EL (cell line): ENCODE measurements around the gene RNF213.

Experiments
- DNase-seq: peaks from one replicate; pipeline ENCODE4 v3.0.0-alpha.2; 2016

The RNF213 gene

DNA sequence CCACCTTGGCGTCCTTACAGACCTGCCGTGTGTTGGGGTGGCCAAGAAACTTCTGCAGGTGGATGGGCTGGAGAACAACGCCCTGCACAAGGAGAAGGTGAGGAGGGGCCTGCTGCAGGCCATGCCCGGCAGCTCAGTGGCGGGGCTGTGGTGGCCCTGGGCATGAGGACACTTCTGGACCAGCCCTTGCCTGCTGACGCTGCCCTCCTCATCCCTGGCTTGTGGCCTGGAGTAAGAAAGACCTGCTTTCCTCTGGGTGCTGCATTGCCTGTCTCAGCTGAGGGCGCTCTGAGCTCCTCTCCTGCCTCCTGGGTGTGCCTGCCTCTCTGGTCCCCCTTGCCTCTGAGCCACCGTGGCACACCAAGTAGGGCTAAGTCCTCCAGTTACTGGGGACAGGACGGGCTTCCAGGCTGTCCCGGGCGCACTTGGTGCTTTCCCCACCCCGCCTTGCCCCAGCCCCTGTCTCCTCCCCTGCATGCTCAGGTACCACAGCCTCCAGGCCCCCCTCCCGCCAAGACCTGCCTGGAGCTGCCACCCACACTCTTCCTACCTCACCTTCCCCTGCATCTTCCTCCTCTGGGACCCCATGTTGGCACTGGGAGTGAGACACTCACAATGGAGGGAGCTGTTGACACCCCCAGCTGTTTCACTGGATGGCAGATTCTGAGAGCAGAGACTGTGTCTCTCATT, 163.0 kb downstream of the RNF213 start:
- DNase-seq = no peak

DNA sequence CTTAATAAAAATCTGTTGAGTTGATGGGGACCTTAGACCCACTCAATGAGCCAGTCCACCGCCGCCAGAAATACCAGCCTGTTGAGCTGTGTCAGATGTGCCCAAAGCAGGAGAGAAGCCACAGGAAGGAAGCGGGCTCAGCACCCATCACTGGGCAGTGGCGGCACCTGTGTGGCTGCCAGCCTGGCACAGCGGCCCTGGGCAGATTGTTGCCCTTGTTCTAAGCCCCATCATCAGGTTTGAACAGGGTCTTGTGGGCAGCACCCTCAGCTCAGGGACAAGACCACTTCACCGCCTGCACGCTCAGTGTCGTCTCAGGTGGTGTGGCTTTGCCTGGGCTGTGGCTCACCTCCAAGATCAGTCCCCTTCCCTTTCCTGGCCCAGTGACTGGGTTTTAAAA, 163.6 kb downstream of the RNF213 start:
- DNase-seq = no peak

DNA sequence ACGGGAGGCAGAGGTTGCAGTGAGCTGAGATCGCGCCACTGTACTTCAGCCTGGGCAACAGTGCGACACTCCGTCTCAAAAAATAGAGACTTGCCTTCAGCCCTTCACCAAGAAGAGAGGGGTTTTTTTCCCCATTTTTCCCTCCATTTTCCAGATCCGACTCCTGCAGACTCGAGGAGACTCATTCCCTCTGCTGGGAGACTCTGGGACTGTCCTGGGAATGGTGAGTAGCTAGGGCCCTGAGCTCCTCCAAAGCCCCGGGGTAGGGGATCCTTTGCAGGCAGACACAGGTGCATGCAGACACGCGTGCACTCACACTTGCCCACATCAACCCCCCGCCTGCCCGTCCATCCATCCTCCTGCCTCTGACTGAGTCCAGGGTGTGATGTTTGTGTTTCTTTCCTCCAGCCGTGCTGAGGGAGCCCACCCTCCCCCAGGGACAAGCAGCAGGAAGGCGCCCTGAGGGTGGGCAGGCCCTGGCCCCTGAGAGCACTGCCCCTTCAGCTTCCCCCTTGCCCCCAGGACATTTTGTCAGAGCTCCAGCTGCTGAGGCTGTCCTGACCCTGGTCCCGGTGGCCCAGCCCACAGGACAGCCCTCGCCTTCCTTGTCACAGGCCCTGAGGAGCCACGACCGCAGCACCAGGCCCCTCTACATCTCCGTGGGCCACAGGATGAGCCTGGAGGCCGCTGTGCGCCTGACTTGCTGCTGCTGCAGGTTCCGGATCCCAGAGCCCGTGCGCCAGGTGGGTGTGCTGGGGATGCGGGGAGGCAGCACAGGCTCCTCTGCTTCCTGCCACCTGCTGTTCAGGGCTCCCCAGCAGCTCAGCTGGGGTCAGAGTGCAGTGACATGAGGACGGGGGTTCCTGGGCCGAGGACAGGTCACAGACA, 164.5 kb downstream of the RNF213 start:
- DNase-seq = no peak

DNA sequence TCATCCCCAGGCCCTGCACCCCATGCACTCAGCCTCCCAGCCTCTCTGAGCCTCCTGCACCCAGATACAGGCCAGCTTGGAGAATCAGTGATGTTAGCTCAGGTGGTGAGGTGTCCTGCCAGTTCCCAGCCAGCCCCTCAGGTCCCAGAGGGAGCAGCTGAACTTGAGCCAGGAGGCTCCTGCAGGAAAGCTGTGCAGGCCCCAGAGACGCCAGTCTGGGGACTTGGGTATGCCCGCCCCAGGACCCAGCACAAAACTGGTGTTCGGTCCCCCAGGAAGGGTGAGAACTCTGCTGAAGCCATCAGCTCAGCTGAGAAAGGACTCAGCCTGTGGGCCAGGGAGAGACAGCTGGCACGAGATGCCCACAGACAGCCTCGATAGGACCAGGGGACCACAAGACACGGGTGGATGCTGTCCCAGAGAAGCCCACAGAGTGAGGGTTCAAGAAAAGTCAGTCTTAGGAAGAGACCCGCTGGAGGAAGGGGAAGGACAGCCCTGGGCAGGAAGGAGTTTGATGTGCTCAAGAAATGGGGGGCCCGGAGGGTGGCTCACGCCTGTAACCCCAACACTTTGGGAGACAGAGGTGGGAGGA, 165.3 kb downstream of the RNF213 start:
- no peak for DNase-seq

DNA sequence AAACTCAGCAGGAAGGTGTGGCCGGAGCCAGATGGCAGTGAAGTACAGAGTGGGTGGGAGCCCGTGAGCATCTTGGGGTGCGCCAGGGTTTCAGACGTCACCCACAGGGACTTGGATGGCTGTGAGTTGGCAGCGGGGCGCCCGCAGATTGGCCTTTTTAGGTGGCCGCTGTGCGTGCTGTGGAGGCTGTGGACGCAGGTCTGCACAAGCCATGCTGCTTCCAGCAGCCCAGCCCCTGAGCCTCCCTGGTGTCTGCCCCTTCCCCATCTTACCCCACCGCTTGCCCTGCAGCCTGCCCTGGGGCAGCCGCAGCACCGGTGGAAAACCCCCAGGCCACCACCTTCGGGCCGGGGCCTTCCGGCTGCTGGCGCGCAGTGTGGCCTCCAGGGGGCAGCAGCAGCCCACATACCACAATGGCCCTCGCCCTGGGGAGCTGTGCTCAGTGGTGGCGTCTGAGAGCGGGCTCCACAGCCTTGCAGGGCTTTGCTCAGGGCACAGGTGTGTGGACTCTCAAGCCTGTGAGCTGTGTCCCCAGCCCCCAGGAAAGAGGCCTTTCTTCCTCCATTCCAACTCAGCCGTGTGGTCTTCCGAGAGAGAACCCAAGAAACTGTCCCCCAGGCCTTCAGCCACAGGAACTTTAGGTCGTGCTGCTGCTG, 166.1 kb downstream of the RNF213 start:
- peak; percentile 60 for DNase-seq

DNA sequence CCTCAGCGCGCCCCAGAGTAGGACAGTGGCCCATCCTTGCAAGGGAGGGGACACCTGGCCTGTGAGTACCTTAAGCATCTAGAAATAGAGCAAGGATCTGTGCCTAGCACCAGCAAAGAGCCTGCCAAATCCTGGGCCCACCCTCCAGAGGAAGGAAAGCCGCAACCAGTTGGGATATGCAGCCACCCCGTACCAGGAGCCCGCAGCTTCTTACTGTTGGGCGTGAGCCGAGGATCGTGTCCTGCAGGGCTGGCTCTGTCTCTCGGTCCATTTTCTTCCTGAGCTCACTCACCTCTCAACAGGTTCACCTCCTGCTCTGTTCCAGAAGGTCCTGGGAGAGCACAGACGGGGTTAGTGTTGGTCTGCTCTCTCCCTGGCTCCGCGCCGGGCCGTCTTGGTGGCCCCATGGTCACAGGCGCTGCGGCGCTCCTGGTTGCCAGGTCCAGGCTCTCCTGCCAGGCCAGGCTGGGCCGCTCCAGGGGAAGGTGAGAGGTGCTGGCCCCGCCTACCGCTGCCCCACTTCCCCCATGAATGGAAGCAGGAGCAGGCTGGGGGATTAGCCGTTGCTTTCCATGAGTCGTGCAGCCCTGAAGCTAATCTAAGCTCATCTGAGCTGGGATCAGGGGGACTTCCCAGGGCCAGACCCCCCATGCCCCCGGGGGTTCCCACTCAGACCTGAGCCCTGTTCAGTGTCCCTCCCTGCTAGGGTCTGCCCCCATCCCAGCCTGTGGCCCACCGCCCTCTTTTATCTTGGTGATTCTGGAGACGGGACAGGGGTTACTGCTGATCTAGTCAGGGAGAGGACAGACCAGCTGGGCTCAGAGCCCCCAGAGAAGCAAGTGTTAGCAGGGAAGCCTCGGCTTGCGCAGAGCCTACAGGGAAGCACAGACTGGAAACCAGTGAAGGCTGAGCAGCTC, 167.0 kb downstream of the RNF213 start:
- DNase-seq = no peak

DNA sequence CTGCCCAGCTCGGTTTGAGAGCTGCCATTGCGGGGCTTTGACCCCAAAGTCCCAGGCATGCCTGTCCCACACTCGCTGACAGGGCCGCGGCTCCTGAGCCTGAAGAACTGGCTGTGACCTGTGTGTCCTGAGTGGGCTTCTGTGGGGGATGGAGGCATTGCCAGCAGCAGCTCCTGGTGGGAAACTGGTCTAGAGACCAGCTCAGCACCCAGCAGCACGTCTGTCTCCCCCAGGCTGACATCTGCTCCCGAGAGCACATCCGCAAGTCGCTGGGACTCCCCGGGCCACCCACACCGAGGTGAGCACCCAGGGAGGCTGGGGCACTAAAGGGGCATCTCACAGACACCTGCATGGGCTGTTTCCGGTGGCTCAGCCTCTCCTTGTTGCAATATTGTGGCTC, 167.7 kb downstream of the RNF213 start:
- no peak for DNase-seq

DNA sequence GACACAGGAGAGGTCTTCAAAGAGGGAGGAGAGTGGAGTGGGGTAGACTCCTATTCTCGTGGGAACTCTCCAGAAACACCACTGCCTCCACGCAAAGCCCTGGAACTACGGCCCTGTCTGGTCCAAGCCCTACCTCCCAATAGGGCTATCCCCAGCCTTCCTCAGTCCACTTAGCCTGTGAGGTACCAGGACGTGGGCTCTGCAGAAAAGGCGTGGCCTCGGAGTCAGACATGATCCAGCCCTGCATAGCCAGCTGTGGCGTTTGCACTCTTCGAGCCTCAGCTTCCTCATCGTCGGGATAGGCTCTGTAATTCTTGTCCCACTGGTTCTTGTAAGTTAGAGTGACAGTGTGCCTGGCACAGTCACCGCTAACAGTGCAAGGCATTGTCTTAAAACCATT, 168.1 kb downstream of the RNF213 start:
- DNase-seq = no peak

DNA sequence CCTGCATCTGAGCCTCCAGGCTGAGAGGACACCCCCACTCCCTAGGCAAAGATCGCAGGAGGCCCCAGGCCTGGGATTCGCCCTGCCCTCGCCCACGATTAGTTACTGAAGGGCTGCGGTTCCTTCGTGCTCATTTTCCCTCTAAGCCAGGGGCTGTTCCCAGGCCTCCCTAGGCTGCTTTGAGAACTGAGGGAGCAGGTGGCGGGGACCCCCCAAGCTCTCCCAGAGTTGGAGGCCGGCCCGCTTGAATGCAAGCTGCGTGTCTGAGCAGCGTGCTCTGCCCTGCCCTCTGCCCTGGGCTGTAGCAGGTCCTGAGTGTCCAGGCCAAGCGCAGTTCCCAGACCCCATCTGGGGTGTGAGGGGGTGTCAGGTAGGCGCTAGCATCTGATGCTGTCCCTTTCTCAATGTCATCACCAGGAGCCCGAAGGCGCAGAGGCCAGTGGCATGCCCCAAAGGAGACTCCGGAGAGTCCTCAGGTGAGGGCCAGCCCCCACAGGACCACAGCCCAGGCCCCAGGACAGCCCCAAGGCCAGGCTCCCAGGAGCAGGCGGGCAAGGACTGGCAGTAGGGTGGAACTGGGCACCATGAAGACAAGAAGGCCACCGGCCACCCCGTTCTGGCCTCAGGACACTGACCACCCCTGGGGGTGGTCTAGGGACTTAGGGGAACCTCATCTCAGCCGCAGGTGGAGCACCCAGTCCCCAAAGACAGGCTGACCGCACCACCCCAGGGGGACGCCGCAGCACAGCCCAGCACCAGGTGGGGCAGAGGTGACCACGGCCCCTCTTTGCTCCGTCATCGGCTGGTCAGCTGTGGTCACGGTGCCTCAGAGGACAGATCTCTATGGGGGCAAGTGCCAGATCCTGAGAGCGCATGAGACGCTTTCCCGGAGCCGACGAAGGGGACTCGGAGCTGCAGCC, 169.0 kb downstream of the RNF213 start:
- no peak for DNase-seq

DNA sequence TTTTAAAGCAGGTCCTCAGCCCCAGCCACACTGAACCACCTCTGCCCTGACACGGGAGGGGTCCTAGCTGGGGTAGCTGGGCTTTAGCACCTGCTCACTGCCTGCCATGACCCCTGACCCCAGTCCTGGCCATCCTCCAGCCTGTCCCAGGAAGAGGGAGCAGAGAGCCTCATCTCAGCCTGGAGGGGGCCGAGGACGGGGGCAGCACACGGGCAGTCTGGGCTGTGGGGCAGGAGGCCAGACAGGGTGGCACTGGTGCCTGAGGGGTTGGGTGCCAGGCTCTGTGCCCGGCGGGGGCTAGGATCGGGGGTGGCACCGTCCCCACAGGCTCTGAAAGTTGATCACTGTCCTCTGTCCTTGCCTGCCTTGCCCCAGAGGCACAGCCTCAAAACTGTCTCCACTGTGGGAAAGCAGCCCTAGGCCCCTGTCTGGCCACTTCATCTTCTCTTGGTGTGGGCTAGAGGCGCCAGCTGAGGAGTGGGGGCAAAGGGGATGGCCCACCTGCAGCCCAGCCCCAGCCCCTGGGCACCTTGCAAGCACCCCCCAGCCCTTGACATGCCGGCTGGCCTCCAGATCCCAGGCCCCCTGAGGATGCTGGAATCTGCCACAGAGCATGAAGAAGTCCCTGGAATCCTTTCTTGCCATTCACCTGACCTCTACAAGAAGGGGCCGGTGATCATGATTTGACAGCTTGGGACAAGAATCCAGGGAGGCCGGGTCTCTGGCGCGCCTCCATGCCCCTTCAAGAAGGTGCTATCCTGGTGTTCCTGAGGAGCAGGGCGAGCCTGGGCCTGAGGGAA, 170.0 kb downstream of the RNF213 start:
- no peak for DNase-seq

DNA sequence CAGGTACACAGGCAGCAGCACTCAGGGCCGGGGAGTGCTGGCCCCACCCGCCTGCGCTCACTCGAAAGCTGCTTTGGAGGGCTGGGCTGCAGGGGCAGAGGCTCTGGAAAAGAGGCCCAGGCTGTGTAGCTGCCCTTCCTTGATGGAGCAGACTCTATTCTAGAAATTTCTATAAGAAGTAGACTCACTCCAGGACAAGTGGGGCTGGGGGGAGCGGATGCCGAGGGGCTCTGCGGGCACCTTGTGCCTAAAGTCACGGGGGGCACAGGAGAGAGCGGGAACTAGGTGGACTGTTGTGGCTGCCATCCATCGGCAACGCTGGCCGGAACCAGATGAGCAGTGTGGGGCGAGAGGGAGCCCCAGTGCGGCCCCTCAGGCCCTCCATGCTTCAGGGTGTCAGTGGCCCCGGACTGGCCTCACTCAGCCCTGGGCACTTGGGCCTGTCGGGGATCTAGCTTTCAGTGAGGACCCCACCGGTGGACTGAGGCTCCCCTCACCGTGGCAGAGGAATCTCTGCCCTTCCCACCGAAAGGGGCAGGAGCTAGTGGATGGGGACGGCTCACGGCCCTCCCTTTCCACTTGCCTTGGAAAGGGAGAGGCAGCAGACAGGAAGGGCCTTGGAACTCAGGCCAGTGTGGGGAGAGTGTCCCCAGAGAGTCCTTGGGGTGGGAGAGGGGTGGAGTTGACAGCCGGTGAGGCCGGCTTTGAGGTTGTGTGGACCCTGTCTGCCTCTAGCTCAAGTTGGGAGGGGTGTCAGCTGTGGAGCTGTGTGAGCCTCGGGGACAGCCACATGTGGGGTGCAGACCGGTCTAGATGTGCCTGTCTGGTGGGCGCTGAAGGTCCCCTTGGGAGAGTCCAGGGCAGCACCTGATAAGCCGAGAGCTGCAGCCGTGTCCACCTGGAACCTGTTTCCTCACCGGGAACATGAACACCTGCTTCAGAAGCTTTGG, 170.9 kb downstream of the RNF213 start:
- no peak for DNase-seq

DNA sequence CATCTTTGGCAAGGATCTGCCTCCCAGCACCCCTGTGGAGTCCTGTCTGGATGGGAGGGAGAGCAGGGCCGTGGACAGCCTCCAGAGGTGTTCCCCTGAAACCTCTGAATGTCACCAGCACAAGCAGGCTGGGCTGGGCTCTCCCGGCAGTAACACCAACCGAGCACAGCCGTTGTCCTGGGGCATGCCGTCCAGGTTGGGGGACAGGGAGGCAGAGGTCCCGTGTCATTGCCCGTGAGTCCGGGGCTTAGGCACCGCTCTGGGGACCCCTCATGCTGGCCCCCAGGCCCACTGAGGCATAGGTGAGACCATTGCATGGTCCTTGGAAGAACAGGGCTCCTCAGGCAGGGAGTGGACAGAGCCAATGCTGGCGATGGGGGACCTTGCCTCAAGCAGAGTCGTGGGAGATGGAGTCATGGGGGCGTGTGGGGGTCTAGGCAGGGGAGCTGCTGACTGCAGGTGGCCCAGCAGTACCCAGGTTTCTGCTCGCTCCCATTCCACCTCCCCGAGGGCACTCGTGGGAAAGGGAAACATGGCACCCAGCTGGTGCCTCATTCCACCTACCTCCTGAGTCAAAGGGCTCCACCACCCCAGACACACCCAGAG, 171.8 kb downstream of the RNF213 start:
- no peak for DNase-seq

DNA sequence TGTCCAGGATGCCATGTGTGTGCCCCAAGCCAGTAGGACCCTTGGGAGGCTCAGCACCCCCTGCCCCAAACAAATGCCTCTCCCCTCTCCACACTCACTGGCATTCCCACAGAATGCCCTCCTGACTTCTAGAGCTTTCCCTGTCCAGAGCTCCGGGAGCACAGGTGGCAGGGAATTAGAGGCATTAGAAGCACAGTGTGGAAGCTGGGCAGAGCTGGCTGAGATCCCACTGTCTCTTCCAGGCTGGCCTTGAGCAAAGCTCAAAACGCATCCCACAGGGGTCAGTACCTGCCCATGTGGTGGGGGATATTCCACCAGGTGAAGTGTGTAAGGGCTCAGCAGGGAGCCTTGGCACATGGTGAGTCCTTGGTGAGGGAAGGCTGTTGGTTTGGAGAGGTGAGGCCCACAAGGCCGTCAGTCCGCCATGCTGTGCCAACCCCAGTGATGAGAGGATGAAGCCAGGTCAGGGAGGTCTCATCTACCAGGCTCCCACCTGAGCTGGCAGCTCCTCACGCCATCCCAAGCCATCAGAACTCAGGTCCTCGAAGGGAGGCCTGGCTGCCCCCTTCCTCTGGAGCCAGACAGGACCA, 172.4 kb downstream of the RNF213 start:
- no peak for DNase-seq

DNA sequence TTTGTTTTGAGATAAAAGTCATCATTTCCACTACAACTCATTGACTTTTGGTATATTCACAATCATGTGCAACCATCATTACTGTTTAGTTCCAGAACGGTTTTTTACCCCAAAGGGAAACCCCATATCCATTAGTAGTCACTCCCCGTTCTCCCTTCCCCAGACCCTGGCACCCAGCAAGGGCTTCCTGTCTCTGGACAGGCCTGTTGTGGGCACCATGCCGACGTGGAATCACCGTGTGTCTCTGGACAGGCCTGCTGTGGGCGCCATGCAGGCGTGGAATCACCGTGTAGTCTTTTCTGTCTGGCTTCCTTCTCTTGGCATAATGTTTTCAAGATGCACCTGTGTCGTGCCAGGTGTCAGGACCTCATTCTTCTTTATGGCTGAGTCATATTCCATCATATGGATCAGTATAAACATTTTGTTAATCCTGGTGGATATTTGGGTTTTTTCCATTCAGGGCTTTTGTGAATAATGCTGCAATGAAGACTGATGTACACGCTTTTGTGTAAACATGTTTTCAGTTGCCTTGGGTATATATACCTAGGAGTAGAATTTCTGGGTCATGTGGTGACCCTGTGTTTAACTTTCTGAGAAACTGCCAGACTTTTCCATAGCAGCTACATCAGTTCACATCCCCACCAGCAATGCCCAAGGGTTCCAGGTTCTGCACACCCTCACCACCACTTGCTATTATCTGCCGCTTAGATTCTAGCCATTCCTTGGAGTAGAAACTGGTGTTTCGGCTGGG, 173.4 kb downstream of the RNF213 start:
- no peak for DNase-seq

DNA sequence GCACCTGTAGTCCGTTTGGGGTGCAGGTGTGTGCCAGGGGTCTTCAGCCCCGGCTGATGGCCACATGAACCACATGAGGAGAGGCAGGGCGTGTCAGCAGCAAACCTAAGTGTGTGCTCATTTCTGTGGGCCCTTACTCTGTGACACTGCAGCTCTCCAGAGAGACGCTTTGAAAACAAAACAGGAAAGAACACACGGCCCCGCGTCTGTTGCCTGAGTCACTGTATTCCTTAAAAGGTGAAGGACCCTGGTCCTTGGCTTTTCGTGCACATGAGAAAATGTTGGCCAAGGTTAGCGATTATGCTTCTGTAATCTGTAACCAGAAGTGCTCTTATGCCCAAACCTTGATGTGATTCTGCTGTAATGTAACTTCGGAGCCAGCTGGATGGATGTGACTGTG, 176.9 kb downstream of the RNF213 start:
- no peak for DNase-seq

DNA sequence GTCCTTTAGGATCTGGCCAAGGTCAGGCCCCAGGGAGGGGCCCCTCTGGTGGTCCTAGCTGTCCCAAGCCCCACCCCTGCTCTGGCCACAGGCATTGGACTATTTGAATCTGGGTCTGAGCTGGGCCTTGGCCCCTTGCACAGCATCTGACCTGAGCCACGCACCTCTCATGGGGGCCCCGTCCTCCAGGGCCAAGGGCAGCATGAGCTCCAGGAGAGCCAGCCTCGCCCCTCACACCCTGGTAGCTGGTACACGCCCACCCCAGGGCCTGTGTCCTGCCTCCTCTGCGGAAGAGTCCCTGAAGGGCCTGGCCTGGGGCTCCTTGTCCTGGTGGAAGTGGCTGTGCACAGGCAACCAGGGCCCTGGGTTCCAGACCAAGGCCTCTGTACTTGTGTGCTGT, 178.2 kb downstream of the RNF213 start:
- DNase-seq = no peak

DNA sequence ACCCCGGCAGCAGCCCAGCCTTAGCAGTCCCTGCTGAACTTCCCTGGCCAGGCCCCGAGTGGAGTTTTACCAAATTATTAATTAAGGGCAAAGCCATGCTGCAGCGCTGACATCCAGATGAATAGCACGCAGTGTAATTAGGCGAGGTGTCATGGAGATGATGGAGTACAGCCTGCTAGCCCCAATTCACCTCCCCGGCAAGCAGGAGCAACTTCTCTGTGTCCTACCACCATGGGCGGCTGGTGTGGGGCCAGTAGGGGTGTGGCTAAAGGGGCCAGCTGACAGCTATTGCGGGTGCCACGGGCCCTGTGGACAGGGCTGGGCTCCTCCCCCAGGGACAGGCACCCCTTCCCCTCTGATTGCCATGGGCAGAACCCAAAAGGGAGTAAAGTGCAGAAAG, 178.8 kb downstream of the RNF213 start:
- no peak for DNase-seq
